ENCODE data around the gene ZP4. TPM values are rescaled to one million over a fixed set of nuclear protein-coding genes. Genes with fewer than 3 reads are reported as not detected.

The ZP4 gene
- total RNA-seq, 6 experiments from 2014 or later: not detected

DNA sequence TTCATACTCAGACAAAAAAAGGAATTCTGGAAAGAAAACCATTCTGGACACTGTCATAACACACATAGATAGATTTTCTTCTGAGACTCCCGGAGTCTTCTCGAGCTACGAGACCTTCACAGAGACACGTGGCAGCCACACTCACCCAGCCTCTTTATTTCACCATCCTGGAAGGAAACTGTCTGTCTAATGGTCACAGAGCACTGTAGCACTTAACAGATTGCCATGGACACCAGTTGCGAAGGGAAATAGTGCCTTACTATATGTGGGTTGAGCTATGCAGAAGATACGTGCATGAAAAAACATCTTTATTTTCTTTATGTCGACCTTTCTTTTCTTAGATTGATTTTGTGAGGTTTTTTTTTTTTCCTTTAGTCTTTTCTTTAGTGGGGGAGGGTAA, 57.9 kb downstream of the ZP4 start:
- Histone ChIP-seq H3K4me3 (no peak overlapping the region), H3K36me3 (no peaks in the 10 kb centered on the region), H3K9me3 (no peaks in the 10 kb centered on the region), H3K27ac (no peak overlapping the region), H3K27me3 (no peaks in the 10 kb centered on the region), H3K4me1 (no peaks in the 10 kb centered on the region)
- TF ChIP-seq POLR2A (IDR thresholded peaks at IDR 0.05) (no peak), CTCF (IDR thresholded peaks at IDR 0.05) (no peak)
- ATAC-seq (no peak), DNase-seq (no peak)
- WGBS (ENCODE audit: insufficient coverage, low coverage, low lambda C conversion rate, missing lambda C conversion rate): 52% methylated on average over 7 of the region's 7 CpGs
- intact Hi-C loops (cut with DNase I): no loop called here
